WTC11 (cell line): ENCODE measurements around the gene SOX4.

Experiments used
- ATF1 ChIP-seq: sonication (generic); formaldehyde crosslinking; IDR thresholded peaks from 2 replicates; pipeline ENCODE4 v1.8.1; 2023; ENCODE audit warnings: mild to moderate bottlenecking, moderate library complexity, missing genetic modification reagents
- ELF4 ChIP-seq: sonication (generic); formaldehyde crosslinking; IDR thresholded peaks from 2 replicates; pipeline ENCODE4 v1.8.1; 2022; ENCODE audit warnings: low read depth, mild to moderate bottlenecking, moderate library complexity, missing genetic modification reagents
- NR3C1 ChIP-seq: sonication (generic); formaldehyde crosslinking; conservative IDR thresholded peaks from 2 replicates; pipeline ENCODE4 v1.8.1; 2023; ENCODE audit warnings: low read depth, mild to moderate bottlenecking, missing genetic modification reagents
- SP1 ChIP-seq: sonication (generic); formaldehyde crosslinking; conservative IDR thresholded peaks from 2 replicates; pipeline ENCODE4 v1.8.1; 2022; ENCODE audit warnings: missing genetic modification reagents
- TCF7 ChIP-seq: sonication (generic); formaldehyde crosslinking; IDR thresholded peaks from 2 replicates; pipeline ENCODE4 v1.8.0; 2022; ENCODE audit warnings: mild to moderate bottlenecking, low read depth, missing genetic modification reagents, moderate library complexity
- TEAD4 ChIP-seq: sonication (generic); formaldehyde crosslinking; IDR thresholded peaks from 2 replicates; pipeline ENCODE4 v1.8.0; 2022; ENCODE audit warnings: mild to moderate bottlenecking, missing genetic modification reagents
- TF ChIP-seq, protein P1 (sequence below): fragments of 200-600 bp; IDR thresholded peaks from 2 replicates; pipeline ENCODE4 v1.8.0; 2022; ENCODE audit warnings: antibody characterized with exemption
- TF ChIP-seq, protein P2 (sequence below): sonication (generic); formaldehyde crosslinking; IDR thresholded peaks from 2 replicates; pipeline ENCODE4 v1.8.0; 2022; ENCODE audit warnings: mild to moderate bottlenecking, missing genetic modification reagents

DNA sequence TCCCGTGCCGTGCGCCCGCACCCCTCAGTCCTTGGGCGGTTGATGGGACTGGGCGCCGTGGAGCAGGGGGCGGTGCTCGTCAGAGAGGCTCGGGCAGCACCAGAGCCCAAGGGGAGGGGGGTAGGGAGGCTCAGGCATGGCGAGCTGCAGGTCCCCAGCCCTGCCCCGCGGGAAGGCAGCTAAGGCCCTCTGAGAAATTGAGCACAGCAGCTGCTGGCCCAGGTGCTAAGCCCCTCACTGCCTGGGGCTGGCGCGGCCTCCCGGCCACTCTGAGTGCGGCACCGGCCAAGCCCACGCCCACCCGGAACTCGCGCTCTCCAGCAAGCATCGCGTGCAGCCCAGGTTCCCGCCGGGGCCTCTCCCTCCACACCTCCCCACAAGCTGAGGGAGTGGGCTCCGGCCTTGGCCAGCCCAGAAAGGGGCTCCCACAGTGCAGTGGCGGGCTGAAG, 16.4 kb downstream of the SOX4 start:
- TF ChIP-seq ATF1, result no peak
- TF ChIP-seq, protein P1, sequence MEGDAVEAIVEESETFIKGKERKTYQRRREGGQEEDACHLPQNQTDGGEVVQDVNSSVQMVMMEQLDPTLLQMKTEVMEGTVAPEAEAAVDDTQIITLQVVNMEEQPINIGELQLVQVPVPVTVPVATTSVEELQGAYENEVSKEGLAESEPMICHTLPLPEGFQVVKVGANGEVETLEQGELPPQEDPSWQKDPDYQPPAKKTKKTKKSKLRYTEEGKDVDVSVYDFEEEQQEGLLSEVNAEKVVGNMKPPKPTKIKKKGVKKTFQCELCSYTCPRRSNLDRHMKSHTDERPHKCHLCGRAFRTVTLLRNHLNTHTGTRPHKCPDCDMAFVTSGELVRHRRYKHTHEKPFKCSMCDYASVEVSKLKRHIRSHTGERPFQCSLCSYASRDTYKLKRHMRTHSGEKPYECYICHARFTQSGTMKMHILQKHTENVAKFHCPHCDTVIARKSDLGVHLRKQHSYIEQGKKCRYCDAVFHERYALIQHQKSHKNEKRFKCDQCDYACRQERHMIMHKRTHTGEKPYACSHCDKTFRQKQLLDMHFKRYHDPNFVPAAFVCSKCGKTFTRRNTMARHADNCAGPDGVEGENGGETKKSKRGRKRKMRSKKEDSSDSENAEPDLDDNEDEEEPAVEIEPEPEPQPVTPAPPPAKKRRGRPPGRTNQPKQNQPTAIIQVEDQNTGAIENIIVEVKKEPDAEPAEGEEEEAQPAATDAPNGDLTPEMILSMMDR, result no peak
- TF ChIP-seq SP1 (CRISPR knock-in tag), result no peak
- TF ChIP-seq, protein P2, sequence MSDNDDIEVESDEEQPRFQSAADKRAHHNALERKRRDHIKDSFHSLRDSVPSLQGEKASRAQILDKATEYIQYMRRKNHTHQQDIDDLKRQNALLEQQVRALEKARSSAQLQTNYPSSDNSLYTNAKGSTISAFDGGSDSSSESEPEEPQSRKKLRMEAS, result no peak
- no peak for TF ChIP-seq TCF7 (CRISPR knock-in tag)
- TF ChIP-seq ELF4 (CRISPR knock-in tag), result no peak
- TF ChIP-seq TEAD4, result no peak
- TF ChIP-seq NR3C1 (CRISPR knock-in tag), result no peak
